ENCODE results near the gene ZC3H12D. TPM values are rescaled to one million over a fixed set of nuclear protein-coding genes. Genes with fewer than 3 reads are reported as not detected.

ZC3H12D gene
- total and polyA plus RNA-seq, 2 of the 13 experiments (the other 11 are each of a cell fraction or from before 2014, with no cell fraction given) = 1.2 to 2.7 TPM

DNA sequence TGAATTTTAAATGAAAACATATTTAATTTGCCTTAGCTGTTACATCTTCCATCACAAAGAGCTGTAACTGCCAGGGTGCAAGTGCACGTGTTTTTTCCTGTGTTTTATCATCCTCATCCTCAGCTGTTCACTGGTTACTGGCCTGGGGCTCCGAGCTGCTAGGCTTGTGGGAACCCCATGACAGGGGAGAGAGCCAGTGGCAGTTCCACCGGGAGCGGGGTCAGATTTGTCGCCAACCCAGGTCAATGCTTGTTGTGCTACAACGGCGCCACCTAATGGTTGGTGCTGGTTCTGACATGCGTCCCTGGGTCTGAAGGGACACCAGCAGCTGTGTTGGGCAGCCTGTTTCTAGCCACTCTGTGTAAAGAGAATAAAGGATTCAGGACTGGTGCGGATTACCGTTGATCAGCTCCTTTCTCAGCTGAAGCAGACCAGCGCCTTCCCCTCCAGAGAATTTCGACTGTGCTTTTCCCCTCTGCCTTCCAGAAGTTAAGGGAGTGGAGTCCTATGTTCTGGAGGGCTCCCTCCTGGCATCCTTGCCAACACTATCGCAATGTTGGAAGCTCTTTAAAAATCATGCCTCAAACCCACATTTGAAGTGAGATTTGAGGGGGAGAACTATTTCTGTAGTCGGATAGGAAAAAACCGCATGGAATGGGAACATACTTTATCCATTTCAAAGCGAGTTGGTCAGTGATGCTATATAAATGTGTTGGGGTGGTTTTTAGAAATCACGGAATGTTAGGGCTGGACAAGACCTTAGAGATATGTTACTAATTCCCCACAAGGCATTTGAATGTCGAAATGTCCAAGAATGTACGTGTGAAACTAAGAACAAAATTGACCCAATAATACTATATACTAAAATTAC is 52.7 kb downstream of the ZC3H12D start (continued):
- TF ChIP-seq, protein P1, sequence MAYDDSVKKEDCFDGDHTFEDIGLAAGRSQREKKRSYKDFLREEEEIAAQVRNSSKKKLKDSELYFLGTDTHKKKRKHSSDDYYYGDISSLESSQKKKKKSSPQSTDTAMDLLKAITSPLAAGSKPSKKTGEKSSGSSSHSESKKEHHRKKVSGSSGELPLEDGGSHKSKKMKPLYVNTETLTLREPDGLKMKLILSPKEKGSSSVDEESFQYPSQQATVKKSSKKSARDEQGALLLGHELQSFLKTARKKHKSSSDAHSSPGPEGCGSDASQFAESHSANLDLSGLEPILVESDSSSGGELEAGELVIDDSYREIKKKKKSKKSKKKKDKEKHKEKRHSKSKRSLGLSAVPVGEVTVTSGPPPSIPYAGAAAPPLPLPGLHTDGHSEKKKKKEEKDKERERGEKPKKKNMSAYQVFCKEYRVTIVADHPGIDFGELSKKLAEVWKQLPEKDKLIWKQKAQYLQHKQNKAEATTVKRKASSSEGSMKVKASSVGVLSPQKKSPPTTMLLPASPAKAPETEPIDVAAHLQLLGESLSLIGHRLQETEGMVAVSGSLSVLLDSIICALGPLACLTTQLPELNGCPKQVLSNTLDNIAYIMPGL (CRISPR knock-in tag; IDR thresholded peaks at IDR 0.05; ENCODE audit: borderline replicate concordance in 1 of 2, low read depth in 1 of 2) = peak in 1 of 2 experiments; percentile 90; a peak in 1 of 4 replicates
- TF ChIP-seq ZNF225 (CRISPR knock-in tag; IDR thresholded peaks at IDR 0.05) = no peak
- TF ChIP-seq TSC22D2 (CRISPR knock-in tag; IDR thresholded peaks at IDR 0.05; ENCODE audit: borderline replicate concordance) = peak; percentile 90; the same call in 1 of the 2 replicates
- TF ChIP-seq, protein P2, sequence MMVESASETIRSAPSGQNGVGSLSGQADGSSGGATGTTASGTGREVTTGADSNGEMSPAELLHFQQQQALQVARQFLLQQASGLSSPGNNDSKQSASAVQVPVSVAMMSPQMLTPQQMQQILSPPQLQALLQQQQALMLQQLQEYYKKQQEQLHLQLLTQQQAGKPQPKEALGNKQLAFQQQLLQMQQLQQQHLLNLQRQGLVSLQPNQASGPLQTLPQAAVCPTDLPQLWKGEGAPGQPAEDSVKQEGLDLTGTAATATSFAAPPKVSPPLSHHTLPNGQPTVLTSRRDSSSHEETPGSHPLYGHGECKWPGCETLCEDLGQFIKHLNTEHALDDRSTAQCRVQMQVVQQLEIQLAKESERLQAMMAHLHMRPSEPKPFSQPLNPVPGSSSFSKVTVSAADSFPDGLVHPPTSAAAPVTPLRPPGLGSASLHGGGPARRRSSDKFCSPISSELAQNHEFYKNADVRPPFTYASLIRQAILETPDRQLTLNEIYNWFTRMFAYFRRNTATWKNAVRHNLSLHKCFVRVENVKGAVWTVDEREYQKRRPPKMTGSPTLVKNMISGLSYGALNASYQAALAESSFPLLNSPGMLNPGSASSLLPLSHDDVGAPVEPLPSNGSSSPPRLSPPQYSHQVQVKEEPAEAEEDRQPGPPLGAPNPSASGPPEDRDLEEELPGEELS (CRISPR knock-in tag; IDR thresholded peaks at IDR 0.05) = 0 out of 2 replicates have a peak, but pooled peaks have one; percentile 15
- peak; percentile 84 for TF ChIP-seq MIXL1 (CRISPR knock-in tag; IDR thresholded peaks at IDR 0.05)
- TF ChIP-seq MAFF (IDR thresholded peaks at IDR 0.05; ENCODE audit: low read depth, low read length) = no peak
- TF ChIP-seq ZFY (CRISPR knock-in tag; IDR thresholded peaks at IDR 0.05) = no peak; the same call in 1 of the 2 replicates
- TF ChIP-seq, protein P3, sequence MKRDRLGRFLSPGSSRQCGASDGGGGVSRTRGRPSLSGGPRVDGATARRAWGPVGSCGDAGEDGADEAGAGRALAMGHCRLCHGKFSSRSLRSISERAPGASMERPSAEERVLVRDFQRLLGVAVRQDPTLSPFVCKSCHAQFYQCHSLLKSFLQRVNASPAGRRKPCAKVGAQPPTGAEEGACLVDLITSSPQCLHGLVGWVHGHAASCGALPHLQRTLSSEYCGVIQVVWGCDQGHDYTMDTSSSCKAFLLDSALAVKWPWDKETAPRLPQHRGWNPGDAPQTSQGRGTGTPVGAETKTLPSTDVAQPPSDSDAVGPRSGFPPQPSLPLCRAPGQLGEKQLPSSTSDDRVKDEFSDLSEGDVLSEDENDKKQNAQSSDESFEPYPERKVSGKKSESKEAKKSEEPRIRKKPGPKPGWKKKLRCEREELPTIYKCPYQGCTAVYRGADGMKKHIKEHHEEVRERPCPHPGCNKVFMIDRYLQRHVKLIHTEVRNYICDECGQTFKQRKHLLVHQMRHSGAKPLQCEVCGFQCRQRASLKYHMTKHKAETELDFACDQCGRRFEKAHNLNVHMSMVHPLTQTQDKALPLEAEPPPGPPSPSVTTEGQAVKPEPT (CRISPR knock-in tag; IDR thresholded peaks at IDR 0.05; ENCODE audit: low read depth) = 0 out of 2 replicates have a peak, but pooled peaks have one; percentile 60
- TF ChIP-seq KDM5B (CRISPR knock-in tag; IDR thresholded peaks at IDR 0.05; ENCODE audit: borderline replicate concordance) = no peak; the same call in 1 of the 2 replicates
- TF ChIP-seq, protein P4, sequence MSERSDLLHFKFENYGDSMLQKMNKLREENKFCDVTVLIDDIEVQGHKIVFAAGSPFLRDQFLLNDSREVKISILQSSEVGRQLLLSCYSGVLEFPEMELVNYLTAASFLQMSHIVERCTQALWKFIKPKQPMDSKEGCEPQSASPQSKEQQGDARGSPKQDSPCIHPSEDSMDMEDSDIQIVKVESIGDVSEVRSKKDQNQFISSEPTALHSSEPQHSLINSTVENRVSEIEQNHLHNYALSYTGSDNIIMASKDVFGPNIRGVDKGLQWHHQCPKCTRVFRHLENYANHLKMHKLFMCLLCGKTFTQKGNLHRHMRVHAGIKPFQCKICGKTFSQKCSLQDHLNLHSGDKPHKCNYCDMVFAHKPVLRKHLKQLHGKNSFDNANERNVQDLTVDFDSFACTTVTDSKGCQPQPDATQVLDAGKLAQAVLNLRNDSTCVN (CRISPR knock-in tag; IDR thresholded peaks at IDR 0.05; ENCODE audit: borderline replicate concordance) = 0 out of 2 replicates have a peak, but pooled peaks have one; percentile 52
- peak; percentile 91 for TF ChIP-seq REPIN1 (CRISPR knock-in tag; IDR thresholded peaks at IDR 0.05; ENCODE audit: borderline replicate concordance, low read depth)
- 0 out of 2 replicates have a peak, but pooled peaks have one; percentile 24 for TF ChIP-seq NFKBIZ (CRISPR knock-in tag; IDR thresholded peaks at IDR 0.05)
- 0 out of 2 replicates have a peak, but pooled peaks have one; percentile 73 for TF ChIP-seq ZNF124 (CRISPR knock-in tag; IDR thresholded peaks at IDR 0.05)
- TF ChIP-seq, protein P5, sequence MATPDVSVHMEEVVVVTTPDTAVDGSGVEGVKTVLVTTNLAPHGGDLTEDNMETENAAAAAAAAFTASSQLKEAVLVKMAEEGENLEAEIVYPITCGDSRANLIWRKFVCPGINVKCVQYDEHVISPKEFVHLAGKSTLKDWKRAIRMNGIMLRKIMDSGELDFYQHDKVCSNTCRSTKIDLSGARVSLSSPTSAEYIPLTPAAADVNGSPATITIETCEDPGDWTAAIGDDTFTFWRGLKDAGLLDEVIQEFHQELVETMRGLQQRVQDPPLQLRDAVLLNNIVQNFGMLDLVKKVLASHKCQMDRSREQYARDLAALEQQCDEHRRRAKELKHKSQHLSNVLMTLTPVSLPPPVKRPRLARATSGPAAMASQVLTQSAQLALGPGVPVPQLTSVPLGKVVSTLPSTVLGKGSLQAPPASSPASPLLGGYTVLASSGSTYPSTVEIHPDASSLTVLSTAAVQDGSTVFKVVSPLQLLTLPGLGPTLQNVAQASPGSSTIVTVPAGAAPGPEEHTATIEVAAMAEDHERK (CRISPR knock-in tag; IDR thresholded peaks at IDR 0.05; ENCODE audit: low read depth) = no peak
- TF ChIP-seq, protein P6, sequence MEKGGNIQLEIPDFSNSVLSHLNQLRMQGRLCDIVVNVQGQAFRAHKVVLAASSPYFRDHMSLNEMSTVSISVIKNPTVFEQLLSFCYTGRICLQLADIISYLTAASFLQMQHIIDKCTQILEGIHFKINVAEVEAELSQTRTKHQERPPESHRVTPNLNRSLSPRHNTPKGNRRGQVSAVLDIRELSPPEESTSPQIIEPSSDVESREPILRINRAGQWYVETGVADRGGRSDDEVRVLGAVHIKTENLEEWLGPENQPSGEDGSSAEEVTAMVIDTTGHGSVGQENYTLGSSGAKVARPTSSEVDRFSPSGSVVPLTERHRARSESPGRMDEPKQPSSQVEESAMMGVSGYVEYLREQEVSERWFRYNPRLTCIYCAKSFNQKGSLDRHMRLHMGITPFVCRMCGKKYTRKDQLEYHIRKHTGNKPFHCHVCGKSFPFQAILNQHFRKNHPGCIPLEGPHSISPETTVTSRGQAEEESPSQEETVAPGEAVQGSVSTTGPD (CRISPR knock-in tag; IDR thresholded peaks at IDR 0.05) = no peak
- 0 out of 2 replicates have a peak, but pooled peaks have one; percentile 60 for TF ChIP-seq ZNF451 (CRISPR knock-in tag; IDR thresholded peaks at IDR 0.05)
- TF ChIP-seq ZNF557 (CRISPR knock-in tag; IDR thresholded peaks at IDR 0.05) = no peak
- peak; percentile 65; the same call in 1 of the 2 replicates for TF ChIP-seq KLF11 (CRISPR knock-in tag; IDR thresholded peaks at IDR 0.05)

All from HepG2 (cell line).